RWPE2 (cell line): ENCODE measurements around the gene C22orf23.
A peak's percentile ranks its signal among the peaks of the same experiment; 100 is the strongest.

Experiments used
- ATAC-seq: fragments of 200-7000 bp; cut with Tn5 transposase; 3 replicates; pipeline ENCODE4 v1.9.1; 2021; ENCODE audit warnings: low read depth
- DNase-seq: peaks from one replicate; pipeline ENCODE4 v3.0.0-alpha.2; 2020; ENCODE audit warnings: low spot score
- H3K27ac ChIP-seq: fragments of 450-650 bp; 2 replicates; pipeline ENCODE4 v1.5.1; 2017; ENCODE audit warnings: mild to moderate bottlenecking; ENCODE audit not compliant: poor library complexity, severe bottlenecking
- H3K27me3 ChIP-seq: fragments of 250-450 bp; sonication (Bioruptor Pico); 2 replicates; pipeline ENCODE4 v1.5.1; 2021; ENCODE audit warnings: mild to moderate bottlenecking, moderate library complexity; ENCODE audit not compliant: insufficient read depth, poor library complexity, severe bottlenecking
- H3K36me3 ChIP-seq: fragments of 250-450 bp; sonication (Bioruptor Pico); 2 replicates; pipeline ENCODE4 v1.5.1; 2020; ENCODE audit warnings: low read depth, mild to moderate bottlenecking, moderate library complexity
- H3K4me1 ChIP-seq: fragments of 250-450 bp; sonication (Bioruptor Pico); 2 replicates; pipeline ENCODE4 v1.5.1; 2021; ENCODE audit warnings: mild to moderate bottlenecking, moderate library complexity; ENCODE audit not compliant: insufficient read depth, poor library complexity, severe bottlenecking
- H3K4me3 ChIP-seq: fragments of 250-450 bp; sonication (Bioruptor Pico); 2 replicates; pipeline ENCODE4 v1.5.1; 2021; ENCODE audit warnings: mild to moderate bottlenecking, moderate library complexity; ENCODE audit not compliant: severe bottlenecking
- H3K9me3 ChIP-seq: fragments of 250-450 bp; sonication (Bioruptor Pico); 2 replicates; pipeline ENCODE4 v1.5.1; 2021; ENCODE audit warnings: mild to moderate bottlenecking, moderate library complexity; ENCODE audit not compliant: severe bottlenecking
- TF ChIP-seq, protein P1 (sequence below): fragments of 450-650 bp; IDR thresholded peaks from one replicate; pipeline ENCODE4 v1.5.1; 2017; ENCODE audit warnings: mild to moderate bottlenecking, moderate library complexity; ENCODE audit not compliant: poor library complexity, severe bottlenecking

C22orf23 gene

GRCh38 chr22:37953437-37954179, at the start of gene C22orf23, which contains the start of gene POLR2F:
TSS of gene C22orf23 (minus strand) at chr22:37953601. CDS start at chr22:37953149, 452 bp downstream.
TSS of gene POLR2F (plus strand) at chr22:37953699. CDS start at chr22:37953788, 89 bp downstream.
- TF ChIP-seq, protein P1, sequence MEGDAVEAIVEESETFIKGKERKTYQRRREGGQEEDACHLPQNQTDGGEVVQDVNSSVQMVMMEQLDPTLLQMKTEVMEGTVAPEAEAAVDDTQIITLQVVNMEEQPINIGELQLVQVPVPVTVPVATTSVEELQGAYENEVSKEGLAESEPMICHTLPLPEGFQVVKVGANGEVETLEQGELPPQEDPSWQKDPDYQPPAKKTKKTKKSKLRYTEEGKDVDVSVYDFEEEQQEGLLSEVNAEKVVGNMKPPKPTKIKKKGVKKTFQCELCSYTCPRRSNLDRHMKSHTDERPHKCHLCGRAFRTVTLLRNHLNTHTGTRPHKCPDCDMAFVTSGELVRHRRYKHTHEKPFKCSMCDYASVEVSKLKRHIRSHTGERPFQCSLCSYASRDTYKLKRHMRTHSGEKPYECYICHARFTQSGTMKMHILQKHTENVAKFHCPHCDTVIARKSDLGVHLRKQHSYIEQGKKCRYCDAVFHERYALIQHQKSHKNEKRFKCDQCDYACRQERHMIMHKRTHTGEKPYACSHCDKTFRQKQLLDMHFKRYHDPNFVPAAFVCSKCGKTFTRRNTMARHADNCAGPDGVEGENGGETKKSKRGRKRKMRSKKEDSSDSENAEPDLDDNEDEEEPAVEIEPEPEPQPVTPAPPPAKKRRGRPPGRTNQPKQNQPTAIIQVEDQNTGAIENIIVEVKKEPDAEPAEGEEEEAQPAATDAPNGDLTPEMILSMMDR, result no peak
- no peaks in the 10 kb centered on the region for H3K9me3 ChIP-seq
- H3K4me1 ChIP-seq, result peaks cover 4% of the 10 kb centered on the region
- no peak within 1 kb of the TSS for H3K27ac ChIP-seq
- H3K4me3 ChIP-seq, result peak within 1 kb of the TSS; percentile 71
- peaks cover 22% of the 10 kb centered on the region for H3K36me3 ChIP-seq
- peak; percentile 93 for DNase-seq
- peak; percentile 88 for ATAC-seq
- H3K27me3 ChIP-seq, result no peaks in the 10 kb centered on the region

DNA sequence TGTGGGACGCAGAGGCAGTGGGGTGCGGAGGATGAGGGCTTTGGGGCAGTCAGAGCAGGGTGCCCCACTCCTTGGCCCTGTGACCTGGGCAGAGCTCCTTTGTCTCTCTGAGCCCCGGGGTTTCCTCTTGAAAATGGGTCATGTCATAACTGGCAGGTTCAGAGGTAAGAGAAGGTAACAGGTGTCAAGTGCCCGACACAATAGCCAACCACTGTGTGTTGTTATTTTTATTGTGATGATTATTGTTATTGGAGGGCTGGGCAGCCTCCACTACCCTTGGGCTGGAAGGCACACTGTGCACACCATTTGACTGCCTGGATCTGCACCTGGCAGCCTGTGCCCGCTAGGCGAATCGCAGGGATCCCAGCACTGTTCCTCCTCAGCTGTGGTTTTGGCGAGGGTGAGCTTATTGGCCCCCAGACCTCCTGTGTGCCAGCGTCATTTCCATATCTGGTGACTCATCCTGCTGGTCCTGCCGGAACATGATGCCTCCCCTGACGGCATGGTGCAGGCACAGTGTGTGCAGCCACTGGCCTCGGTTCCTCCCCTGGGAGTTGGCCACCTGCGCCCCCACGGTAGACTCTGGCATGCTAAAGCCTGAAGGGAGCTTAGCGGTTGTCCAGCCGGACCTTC, 46.4 kb upstream of the C22orf23 start:
- peak overlapping the region; percentile 71 for H3K27ac ChIP-seq
- no peaks in the 10 kb centered on the region for H3K36me3 ChIP-seq
- DNase-seq (peak; percentile 88), ATAC-seq (peak; percentile 84)
- H3K4me1 ChIP-seq, result peaks cover 24% of the 10 kb centered on the region
- TF ChIP-seq, protein P1, result peak; percentile 17
- no peaks in the 10 kb centered on the region for H3K27me3 ChIP-seq
- H3K4me3 ChIP-seq, result no peak overlapping the region
- H3K9me3 ChIP-seq, result no peaks in the 10 kb centered on the region

- Histone ChIP-seq H3K4me3 (no peak overlapping the region), H3K9me3 (no peaks in the 10 kb centered on the region), H3K27ac (peak overlapping the region; percentile 71), H3K27me3 (no peaks in the 10 kb centered on the region), H3K36me3 (no peaks in the 10 kb centered on the region), H3K4me1 (peaks cover 24% of the 10 kb centered on the region)
- TF ChIP-seq, protein P1, result no peak
- ATAC-seq (peak; percentile 53), DNase-seq (no peak)
Observed at GRCh38 chr22:37999236-37999635, 45.8 kb upstream of the C22orf23 start.

DNA sequence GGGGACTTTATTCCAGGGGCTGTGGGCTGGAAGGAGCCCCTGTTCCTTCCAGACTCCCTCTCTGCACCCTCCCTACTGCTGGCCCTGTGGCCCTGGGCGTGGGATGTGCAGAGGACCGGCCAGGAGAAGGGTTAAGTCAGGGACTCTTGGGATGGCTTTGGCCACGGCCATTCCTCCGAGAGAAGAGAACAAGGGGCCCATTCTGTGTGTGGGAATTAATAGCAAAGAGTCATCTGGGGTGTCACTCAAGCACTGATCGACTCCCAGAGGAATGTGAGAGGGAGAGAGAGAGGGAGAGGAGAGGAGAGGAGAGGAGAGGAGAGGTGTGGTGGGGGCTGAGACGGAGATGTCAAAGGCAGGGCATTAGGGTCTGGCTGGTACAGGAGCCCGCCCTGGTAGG, 45.1 kb upstream of the C22orf23 start:
- H3K4me1 ChIP-seq, result peaks cover 24% of the 10 kb centered on the region
- ATAC-seq, result no peak

More for the DNA sequence above, 45.1 kb upstream of the C22orf23 start:
- DNase-seq, result no peak
- no peak overlapping the region for H3K4me3 ChIP-seq
- TF ChIP-seq, protein P1, result no peak
- no peaks in the 10 kb centered on the region for H3K9me3 ChIP-seq
- peak overlapping the region; percentile 71 for H3K27ac ChIP-seq
- H3K36me3 ChIP-seq, result no peaks in the 10 kb centered on the region
- H3K27me3 ChIP-seq, result no peaks in the 10 kb centered on the region
